Measurements from ENCODE around the gene NTSR2.
"Not testable (repeated sequence)": the region's sequence is repeated elsewhere in the genome, so short reads cannot be mapped to it uniquely, and the experiment has no call there.

The NTSR2 gene

DNA sequence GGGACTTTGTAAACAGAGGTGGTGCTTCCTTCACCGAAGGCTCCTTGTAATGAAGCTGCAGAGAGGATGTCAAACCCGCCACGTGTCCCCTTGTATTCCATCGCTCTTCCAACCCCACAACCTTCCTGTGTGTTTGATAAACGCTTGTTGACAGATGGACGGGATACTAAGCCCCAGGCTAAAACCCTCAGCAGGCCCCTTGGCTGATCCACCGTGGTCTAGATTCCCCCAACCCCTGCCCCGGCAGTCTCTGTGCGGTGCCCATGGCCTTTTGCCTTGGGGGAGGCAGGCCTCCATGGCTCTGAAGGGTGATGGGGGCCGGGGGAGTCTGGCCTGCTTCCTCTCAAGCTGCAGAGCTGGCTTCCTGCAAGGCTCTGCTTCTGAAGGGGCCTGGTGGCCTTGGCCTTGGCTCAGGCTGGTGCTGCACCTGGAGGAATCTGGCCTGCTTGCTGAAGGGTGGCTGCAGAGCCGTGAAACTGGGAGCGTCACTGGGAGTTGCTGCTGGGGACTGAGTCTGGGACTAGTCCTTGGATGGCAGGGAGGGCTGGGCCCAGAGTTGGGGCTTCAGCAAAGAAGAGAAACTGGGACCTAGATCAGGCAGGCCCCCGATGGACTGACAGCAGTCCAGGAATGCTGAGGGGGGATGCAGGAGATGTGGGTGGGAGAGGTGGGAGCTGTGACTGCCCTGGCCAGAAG is 9.6 kb upstream of the NTSR2 start:
- DNase-seq (ENCODE audit: low read depth): no peak

DNA sequence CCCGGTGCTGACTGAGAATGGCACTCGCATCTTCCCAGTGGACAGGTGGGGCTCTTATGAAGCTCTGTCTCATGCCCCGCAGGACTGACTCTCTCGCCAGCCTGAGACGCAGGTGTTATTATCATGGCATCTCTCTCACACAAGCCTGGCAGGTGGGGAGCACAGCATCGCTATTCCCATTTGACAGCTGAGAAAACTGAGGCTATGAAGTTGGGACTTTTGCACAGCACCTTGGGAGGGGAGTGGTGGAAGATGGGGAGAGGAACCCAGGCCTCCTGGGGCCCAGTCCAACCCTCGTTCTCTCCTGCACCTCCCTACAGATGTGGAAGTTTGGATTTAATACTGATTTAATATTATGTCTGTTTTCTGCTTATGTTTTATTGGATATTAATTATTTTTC is 9.0 kb upstream of the NTSR2 start:
- DNase-seq (ENCODE audit: low read depth): no peak

DNA sequence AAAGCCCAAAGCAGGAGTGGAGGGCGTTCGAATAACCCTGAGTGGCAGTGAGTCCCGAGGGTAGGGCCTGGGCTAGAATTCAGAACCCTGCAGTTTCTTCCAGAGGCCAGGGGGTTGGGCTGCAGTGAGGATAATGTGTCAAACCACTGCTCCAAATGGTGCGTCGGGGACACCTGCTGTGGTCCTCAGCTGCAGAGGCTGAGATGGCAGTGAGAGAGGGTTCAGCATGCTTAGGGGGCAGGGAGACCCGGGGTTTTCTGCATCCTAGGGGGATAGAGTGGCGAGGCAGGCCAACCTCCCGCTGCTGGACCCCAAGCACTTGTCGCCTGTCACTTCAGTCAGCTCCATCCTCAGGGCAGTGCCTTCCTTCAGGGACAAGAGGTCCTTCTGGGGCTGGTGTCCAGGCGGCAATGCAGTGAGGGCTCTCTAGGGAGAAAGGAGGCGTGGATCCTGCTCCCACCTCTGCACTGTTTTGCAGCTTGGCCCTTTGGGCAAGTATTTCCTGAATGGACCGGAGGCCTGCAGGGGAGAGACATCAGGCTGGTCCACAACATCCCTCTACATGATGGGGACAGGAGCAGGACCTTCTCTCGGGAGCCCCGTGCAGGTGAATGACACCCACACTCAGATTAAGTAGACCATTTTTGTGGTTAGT is 8.4 kb upstream of the NTSR2 start:
- no peak for DNase-seq (ENCODE audit: low read depth)

DNA sequence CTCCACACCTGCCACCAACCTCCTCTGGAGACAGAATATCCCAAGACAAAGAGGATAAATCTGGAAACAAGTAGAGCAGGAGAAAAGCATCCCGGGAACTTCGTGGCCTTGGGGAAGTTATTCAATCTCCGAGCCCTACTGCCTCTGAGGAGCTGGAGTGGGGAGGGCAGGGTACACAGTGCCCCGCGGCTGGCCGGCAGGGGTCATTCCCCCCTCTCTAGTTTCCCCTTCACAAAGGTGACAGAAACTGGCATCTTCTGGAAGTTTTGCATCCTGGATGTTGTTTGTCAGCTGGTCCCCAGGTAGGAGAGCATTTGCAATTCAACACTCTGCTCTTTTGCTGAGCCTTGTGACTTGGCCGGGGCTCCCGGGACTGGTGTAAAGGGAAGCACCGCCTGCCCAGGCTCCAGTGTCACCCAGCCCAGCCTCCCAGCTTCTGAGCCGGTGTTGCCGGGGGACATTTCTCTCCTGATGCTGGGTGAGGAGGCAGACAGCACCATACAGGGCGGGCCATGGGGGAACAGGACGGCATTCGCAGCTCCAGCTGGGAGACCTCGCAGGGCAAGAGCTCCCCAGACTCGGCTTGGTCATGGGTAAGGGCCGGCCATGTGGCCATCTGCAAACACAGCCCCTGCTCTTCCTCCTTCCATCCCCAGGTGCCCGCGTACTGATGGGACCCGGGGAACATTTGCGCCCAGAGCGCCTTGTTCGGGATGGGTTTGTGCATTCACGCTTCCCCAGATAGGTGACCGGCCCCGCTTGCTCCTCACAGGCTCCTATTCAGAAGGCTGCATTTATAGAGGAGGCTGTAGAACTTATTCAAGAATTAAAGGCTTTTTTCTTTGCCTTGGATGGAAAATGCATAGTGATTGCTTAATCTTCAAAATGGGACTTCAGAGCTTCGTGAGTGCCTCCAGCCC is 7.4 kb upstream of the NTSR2 start:
- DNase-seq (ENCODE audit: low read depth): no peak

DNA sequence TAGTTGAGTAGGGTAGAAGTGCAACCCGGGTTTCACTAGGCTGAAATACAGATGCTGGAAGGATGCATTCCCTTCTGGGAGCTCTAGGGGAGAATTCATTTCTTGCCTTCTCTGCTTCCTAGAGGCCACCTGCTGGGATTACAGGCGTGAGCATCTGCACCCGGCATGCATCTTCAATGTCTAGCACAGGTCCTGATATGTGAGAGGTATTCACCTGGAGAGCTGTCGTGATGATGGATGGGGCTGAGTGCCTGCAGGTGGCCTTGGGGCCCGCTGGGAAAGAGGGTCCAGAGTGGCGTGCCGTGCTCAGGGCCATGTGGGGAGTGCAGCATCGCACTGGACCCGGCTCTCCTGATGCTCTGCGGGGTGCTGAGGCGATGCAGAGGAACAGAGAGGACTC is 6.6 kb upstream of the NTSR2 start:
- no peak for DNase-seq (ENCODE audit: low read depth)

DNA sequence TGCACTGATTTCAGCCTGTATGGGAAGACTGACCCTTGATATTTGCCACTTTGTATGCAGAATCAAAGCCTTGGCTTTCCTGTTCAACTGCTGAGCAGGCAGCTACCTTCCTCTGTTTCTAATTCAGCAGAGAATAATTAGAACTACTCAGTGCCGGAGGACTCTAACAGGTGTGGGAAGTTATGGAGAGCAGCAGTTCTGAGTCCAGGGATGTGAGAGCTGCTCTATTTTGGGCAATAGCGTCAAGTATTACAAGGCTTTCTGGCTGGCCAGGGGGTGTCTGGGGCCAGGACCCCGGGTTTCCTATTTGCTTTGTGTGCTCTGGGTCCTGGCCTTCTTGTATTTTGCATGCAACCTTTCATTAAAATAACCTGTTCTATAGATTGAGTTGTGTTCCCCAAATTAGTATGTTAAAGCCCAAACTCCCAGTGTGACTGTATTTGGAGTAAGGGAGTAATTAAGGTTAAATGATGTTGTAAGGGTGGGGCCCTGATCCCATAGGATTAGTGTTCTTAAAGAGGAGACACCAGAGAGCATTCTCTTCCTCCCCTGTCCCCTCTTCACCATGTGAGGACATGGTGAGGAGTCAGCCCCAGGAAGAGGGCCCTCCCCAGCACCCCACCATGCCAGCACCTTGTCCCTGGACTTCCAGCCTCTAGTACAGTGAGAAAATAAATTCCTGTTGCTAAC is 5.6 kb upstream of the NTSR2 start:
- no peak for DNase-seq (ENCODE audit: low read depth)

DNA sequence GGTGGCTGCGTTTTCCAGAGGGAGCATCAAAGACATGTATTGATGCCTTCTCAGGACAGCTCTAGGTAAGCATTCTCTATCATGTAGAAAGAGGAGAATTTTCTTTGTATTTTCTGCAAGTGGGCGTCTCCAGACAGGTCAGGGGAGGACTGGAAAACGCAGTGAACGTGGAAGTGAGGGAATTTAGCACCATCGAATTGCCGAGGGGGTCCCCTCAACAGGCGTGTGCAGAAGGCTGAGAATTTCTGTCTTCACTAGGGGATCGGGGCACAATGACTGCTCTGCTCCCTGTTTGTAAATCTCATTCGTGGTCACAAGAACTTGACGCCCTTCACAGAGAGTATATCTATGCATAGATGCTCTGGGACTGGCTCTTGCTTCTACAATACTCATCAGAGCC is 5.0 kb upstream of the NTSR2 start:
- no peak for DNase-seq (ENCODE audit: low read depth)

DNA sequence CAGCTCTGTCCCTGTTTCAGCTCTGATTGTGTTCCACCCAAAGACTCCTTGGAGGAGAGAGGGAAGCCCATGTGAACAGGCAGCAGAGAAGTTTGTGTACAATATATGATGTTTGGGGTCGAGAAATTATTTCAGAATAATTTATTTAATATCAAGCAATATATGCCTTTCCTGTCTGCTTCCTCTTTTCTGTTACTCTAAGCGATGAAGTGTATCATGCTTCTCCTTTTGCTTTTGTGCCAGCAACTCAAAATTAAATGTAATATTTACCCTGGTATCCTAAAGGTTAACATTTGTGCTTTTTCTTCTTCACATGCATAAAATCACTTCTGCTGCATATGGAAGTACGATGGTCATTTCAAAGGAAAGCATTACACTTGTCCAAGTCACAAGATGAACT is 2.4 kb upstream of the NTSR2 start:
- no peak for DNase-seq (ENCODE audit: low read depth)

DNA sequence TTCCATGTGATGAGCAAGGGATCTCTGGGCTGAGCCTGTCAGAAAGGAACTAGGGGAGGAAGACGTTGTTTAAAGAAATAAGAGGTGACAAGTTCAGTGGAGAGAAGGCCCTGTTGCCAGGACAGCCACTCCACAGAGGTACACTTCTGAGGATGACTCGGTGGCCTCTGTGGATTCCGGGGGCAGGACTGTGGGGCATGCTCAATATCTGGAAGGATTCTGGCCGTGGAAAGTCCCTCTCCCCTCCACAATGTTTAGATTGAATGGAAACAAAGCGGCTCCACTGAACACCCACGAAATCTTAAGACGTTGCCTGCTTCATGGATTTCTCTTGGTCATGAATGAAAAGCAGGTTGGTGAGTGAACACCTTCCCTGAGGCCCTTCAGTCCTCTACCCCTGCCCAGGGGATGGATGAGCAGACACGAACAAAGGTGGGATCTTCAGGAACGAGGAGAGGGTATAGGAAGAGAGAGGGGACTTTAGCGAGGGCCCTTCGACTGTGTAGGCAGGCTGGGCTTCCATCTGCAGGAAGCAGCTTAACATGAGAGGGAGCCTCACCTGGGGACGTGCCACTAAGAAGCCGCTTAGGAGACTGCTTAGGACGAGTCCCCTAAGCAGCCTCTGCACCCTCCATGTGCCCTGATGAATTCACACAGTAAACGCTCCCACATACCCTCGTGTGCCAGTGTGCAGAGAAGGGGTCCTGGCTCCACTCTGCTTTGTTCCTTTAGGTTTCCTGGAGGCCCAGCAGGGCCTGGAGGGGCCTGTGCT is 1.9 kb downstream of the NTSR2 start:
- DNase-seq (ENCODE audit: low read depth): no peak

DNA sequence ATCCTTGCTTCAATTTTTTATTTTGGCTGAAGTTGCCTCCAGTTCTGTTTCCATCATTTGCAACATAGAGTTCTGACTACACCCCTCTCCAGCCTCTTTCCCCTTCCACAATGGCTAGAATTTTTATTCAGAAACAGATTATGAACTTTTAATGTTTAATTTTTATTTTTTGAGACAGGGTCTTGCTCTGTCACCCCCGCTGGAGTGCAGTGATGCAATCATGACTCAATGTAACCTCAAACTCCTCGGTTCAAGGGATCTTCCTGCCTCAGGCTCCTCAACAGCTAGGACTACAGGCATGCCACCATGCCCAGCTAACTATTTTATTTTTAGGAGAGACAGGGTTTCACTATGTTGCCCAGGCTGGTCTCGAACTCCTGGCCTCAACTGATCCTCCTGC is 2.8 kb downstream of the NTSR2 start:
- no peak for DNase-seq (ENCODE audit: low read depth)

DNA sequence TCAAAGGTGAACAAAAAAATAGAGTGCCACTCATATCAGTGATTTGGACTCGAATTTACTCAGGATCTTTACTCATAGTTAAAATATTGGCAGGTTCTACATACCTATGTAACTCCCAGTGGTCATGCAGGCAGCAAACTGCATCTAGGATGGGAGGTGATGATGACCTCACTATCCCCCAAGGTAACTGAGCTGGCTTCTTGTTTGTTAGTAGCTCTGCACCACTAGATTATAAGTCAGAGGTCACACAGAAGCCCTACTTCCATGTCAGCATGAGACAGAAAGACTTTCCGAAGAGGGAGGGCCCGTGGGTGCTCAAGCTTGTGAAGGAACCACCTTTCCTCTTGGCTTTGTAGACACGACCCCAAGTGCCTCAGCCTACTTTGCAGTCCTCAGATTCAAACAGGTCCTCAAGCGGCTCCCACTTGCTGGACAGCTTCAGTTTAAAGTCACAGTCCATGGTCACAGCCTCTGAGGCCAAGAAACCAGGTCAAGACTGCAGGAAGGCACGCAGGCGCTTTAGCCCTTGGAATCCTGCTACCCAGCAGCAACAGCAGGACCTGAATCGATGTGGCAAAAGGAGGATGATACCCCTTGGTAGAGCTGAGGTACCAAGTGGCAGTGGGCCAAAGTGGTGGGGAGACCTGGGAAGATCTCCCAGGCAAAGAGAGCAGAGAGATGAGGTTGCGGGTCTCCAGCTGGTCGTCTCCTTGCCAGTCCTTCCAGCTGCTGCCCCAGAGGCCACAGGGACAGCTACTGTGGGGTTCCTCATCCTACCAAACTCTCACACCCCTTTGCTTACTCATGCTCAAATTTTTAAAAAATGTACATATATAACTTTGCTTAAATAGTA is 4.3 kb downstream of the NTSR2 start:
- no peak for DNase-seq (ENCODE audit: low read depth)

DNA sequence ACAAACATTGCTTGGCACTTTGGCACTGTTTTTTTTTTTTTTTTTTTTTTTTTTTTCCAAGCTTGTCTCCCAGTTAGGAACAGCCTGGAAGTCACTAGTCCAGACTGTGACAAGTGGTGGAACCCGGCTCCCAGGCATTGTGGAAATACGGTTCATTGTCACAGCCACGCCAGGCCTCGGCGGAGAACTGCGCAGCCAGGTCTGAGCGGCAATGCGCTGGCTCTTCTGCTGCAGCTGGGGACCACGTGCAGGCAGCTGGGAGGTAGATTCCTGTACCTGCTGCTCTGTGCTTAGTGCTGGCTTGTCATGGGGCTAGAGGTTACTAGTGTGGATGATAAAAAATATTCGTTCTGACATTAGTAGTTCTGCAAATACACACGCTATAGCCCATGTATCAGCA is 5.0 kb downstream of the NTSR2 start:
- DNase-seq (ENCODE audit: low read depth): no peak

DNA sequence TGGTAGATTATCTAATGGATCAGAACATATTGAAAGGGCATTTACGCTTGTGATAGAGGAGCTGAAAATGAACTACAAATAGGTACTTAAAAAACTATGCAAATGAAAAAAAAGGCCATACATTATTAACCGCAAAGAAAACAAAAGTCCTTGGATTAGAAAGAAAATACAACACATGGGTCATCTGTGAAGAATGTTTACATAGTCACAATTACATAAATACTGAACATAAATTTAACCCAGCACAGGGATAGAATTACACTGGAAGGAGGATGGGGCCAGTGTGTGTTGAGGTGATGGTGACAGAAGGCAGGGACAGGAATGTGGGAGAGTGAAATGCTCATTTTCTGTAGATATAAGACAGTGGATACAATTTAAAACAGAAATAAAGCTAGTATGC is 6.6 kb downstream of the NTSR2 start:
- DNase-seq (ENCODE audit: low read depth): no peak

DNA sequence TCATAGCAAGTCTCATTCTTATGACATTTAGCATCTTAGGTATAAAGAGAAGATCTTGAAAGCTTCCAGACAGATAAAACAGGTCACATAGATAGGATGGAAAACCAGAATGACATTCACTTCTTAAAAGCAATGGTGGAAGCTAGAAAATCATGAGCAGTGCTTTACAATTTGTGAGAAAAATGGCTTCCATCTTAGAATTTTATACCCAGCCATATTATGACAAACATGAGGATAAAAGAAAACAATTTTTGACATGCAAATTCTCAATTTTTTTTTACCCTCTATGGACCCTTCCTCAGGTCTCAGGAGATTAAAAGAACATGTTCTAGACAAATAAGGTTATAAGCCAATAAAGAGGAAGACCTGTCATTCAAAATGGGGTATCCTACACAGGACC is 7.1 kb downstream of the NTSR2 start:
- DNase-seq (ENCODE audit: low read depth): no peak

DNA sequence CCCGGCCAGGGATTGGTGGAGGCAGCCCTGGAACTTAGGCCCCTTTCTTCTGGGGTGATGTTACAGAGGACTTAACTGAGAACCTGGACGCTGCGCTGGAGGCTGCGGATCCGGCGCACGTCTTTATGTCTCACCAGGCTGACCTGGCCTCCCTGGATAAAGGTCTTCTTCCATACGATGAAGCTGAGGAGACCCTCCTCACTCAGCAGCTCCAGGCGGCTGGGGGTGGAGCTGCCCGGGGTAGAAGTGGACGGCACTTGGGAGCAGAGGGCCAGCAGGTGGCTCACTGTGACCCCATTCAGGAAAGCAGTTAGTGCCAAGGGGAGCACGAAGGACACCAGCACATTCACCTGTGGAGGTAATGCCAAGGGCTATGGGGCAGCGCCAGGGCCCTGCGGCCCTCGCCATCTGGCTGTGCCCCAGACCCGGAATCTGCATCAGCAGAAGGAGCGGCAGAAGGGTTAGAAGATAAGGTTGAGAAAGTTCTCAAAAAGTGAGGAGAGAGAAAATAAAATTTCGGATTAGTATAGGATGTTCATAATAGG is 8.0 kb downstream of the NTSR2 start:
- no peak for DNase-seq (ENCODE audit: low read depth)

DNA sequence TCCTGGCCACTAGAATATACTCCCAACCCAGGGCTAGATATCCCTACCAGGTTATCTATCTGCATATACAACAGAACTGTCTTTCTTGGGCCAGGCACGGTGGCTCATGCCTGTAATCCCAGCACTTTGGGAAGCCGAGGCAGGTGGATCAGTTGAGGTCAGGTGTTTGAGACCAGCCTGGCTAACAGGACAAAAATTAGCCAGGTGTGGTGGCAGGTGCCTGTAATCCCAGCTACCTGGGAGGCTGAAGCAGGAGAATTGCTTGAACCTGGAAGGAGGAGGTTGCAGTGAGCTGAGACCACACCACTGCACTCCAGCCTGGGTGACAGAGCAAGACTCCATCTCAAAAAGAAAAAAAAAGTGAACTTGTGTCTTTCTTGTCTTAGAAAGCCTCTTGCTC is 9.6 kb downstream of the NTSR2 start:
- not testable (repeated sequence) for DNase-seq (ENCODE audit: low read depth)

DNA sequence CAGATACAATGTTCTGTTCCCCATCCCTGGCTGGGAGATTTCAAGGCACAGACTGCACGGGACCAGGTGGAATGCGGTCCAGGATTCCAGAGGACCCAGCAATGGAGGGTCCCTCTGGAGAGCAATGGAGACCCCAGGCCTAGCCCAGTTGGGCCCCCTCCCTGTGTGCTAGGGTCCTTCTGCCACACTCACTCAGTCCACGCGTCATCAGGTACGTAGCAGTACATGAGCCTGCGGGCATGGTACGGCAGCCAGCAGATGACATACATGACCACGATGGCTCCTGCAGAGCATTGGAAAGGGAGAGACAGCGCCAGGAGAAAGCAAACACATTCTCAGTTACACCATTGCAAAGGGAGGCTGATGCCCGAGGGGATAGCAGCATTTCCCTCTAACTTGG is 10.1 kb downstream of the NTSR2 start:
- no peak for DNase-seq (ENCODE audit: low read depth)

DNA sequence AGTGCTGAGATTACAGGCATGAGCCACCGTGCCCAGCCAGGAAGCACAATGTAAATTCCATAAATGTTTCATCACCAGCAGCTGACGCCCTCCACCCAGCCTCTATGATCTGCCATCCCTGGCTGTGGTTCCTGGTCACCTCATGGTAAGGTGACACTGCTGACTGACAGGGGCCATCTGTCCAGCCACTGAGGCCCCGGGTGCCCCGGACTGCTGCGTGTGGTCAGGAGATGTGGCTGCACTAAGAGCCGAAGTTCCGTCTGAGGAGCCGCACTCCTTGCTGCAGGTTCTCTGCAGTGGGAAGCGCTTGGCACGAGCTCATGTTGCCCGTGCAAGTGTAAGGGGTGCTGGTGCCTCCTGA is 10.9 kb downstream of the NTSR2 start:
- no peak for DNase-seq (ENCODE audit: low read depth)

DNA sequence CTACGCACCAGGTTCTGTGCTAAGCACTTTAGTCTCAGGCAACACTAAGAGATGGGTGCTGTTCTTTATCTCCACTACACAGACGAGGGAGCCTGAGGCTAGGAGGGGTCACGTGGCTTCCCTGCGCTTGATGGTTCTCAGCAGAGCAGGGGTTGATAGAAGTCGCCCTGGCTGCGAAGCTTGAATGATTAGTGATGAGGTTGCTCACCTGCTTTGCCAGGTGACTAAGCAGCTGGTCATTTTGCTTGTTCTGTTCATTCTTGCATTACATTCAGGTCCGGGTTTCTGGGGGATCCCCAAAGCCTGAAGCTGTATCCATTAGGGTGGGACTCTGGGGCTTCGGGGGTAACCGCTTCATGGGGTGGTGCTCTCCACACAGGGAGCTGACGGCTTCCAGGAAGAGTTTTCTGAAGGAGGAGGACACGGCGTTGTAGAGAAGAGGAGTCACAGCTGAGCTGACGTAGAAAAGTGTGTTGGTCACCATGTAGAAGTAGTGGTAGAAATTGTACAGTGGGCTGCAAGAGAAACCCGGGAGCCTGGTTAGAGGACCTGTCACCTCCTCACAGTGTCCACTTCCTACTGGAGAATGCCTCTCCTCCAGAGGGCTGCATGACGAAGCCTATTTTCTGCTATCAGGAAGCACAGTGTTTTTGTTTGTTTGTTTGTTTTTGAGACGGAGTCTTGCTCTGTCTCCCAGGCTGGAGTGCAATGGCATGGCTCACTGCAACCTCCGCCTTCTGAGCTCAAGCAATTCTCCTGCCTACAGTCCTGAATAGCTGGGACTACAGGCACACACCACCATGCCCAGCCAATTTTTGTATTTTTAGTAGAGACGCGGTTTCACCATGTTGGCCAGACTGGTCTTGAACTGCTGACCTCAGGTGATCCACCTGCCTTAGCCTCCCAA is 11.5 kb downstream of the NTSR2 start:
- no peak for DNase-seq (ENCODE audit: low read depth)

Measured in activated T-cell treated with anti-CD3 and anti-CD28 coated beads for 1 hour (primary cell).